A673 (cell line): ENCODE measurements around the gene SEPTIN1. TPM values are rescaled to one million over a fixed set of nuclear protein-coding genes. Genes with fewer than 3 reads are reported as not detected.

Source experiments
- BruUV-seq: library from RNA; stranded (reverse); fragments of 400-500 nt; replicated peaks from 2 replicates; lab custom pipeline; 2021; lab: Mats Ljungman, UMichigan
- CTCF ChIA-PET: fragments of 300-600 bp; sonication (Branson Sonifier 250); formaldehyde crosslinking; loops from one replicate; lab custom pipeline; 2022; ENCODE audit warnings: antibody characterized with exemption; lab: Charles Lee
- POLR2A ChIA-PET: fragments of 300-600 bp; sonication (Branson Sonifier 250); formaldehyde crosslinking; loops from one replicate; lab custom pipeline; 2022; ENCODE audit warnings: antibody characterized with exemption; ENCODE audit not compliant: low non-redundant PET; lab: Charles Lee
- DNase-seq: peaks from one replicate; pipeline ENCODE4 v3.0.0-alpha.2; 2015; ENCODE audit warnings: low spot score
- H3K27ac ChIP-seq: fragments of 200-600 bp; sonication (generic); 2 replicates; pipeline ENCODE4 v1.5.1; 2016; ENCODE audit warnings: mixed run types, low read depth, mild to moderate bottlenecking, mixed read lengths, antibody characterized with exemption, low read length; ENCODE audit not compliant: poor library complexity, severe bottlenecking
- H3K27me3 ChIP-seq: fragments of 200-600 bp; sonication (generic); replicated peaks from 2 replicates; pipeline ENCODE4 v1.6.1; 2017; ENCODE audit warnings: mixed run types, low read depth, mild to moderate bottlenecking, mixed read lengths, antibody characterized with exemption, low read length; ENCODE audit not compliant: insufficient read depth, poor library complexity
- H3K36me3 ChIP-seq: fragments of 200-600 bp; sonication (generic); 2 replicates; pipeline ENCODE4 v1.6.1; 2016; ENCODE audit warnings: mixed run types, mild to moderate bottlenecking, mixed read lengths, antibody characterized with exemption, low read length; ENCODE audit not compliant: insufficient read depth, poor library complexity, severe bottlenecking
- H3K4me1 ChIP-seq: fragments of 200-600 bp; sonication (generic); 2 replicates; pipeline ENCODE4 v1.6.1; 2017; ENCODE audit warnings: mixed run types, mild to moderate bottlenecking, mixed read lengths, antibody characterized with exemption, low read length; ENCODE audit not compliant: insufficient read depth, poor library complexity, severe bottlenecking
- H3K4me3 ChIP-seq: fragments of 200-600 bp; sonication (generic); 2 replicates; pipeline ENCODE4 v1.5.1; 2016; ENCODE audit warnings: low read depth, mixed run types, mild to moderate bottlenecking, mixed read lengths, low read length; ENCODE audit not compliant: poor library complexity, severe bottlenecking
- H3K9me3 ChIP-seq: fragments of 200-600 bp; sonication (generic); 2 replicates; pipeline ENCODE4 v1.6.1; 2016; ENCODE audit warnings: mixed run types, low read depth, mild to moderate bottlenecking, mixed read lengths, antibody characterized with exemption, low read length; ENCODE audit not compliant: poor library complexity, severe bottlenecking
- EZH2 ChIP-seq: fragments of 200-600 bp; sonication (generic); IDR thresholded peaks from 2 replicates; pipeline ENCODE4 v1.6.1; 2017; ENCODE audit warnings: borderline replicate concordance, low read depth, mild to moderate bottlenecking, mixed read lengths, antibody characterized with exemption, low read length; ENCODE audit not compliant: poor library complexity, severe bottlenecking
- intact Hi-C: fragments of 100-400 bp; cut with micrococcal nuclease; formaldehyde crosslinking; loops from one replicate; pipeline ENCODE4 v1.10.0; 2022; ENCODE audit not compliant: unreplicated experiment
- total RNA-seq: library from RNA; stranded (reverse); gene quantifications from 2 replicates; pipeline ENCODE4 v1.2.3, GENCODE V29; 2021
- TF ChIP-seq, protein P1 (sequence below): fragments of 300-800, 200-600 bp; sonication (generic); conservative IDR thresholded peaks from 2 replicates; pipeline ENCODE4 v1.5.1; 2017; ENCODE audit warnings: low read depth, mild to moderate bottlenecking, antibody characterized with exemption, low read length, moderate library complexity, mixed read lengths

SEPTIN1 gene
- total RNA-seq, 1 experiment from 2014 or later = 0.86 TPM

DNA sequence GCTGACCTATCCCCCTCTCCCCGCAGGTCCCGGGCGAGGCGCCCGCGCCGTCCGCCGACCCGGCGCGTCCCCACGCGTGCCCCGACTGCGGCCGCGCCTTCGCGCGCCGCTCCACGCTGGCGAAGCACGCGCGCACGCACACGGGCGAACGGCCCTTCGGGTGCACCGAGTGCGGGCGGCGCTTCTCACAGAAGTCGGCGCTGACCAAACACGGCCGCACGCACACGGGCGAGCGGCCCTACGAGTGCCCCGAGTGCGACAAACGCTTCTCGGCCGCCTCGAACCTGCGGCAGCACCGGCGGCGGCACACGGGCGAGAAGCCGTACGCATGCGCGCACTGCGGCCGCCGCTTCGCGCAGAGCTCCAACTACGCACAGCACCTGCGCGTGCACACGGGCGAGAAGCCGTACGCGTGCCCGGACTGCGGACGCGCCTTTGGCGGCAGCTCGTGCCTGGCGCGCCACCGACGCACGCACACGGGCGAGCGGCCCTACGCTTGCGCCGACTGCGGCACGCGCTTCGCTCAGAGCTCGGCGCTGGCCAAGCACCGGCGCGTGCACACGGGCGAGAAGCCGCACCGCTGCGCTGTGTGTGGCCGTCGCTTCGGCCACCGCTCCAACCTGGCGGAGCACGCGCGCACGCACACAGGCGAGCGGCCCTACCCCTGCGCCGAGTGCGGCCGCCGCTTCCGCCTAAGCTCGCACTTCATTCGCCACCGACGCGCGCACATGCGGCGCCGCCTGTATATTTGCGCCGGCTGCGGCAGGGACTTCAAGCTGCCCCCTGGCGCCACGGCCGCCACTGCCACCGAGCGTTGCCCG is 35.4 kb upstream of the SEPTIN1 start:
- Histone ChIP-seq H3K27me3 (no peaks in the 10 kb centered on the region), H3K9me3 (no peaks in the 10 kb centered on the region), H3K4me1 (peaks cover 4% of the 10 kb centered on the region), H3K4me3 (peak overlapping the region; percentile 53), H3K27ac (peak overlapping the region; percentile 70), H3K36me3 (peaks cover 31% of the 10 kb centered on the region)
- ChIA-PET POLR2A (interaction anchor here (0.6 to 0.8 kb wide), 5 partner anchors 9 to 245 kb away, joined by 3 to 9 read pairs (median 3); no protein-coding TSS in a partner anchor), CTCF (interaction anchor here (0.5 to 1.4 kb wide), 9 partner anchors 8 to 276 kb away, joined by 3 to 18 read pairs (median 5); partner anchors contain the start of gene DCTPP1)
- intact Hi-C loops = no loop called here
- TF ChIP-seq EZH2 = no peak
- TF ChIP-seq, protein P1, sequence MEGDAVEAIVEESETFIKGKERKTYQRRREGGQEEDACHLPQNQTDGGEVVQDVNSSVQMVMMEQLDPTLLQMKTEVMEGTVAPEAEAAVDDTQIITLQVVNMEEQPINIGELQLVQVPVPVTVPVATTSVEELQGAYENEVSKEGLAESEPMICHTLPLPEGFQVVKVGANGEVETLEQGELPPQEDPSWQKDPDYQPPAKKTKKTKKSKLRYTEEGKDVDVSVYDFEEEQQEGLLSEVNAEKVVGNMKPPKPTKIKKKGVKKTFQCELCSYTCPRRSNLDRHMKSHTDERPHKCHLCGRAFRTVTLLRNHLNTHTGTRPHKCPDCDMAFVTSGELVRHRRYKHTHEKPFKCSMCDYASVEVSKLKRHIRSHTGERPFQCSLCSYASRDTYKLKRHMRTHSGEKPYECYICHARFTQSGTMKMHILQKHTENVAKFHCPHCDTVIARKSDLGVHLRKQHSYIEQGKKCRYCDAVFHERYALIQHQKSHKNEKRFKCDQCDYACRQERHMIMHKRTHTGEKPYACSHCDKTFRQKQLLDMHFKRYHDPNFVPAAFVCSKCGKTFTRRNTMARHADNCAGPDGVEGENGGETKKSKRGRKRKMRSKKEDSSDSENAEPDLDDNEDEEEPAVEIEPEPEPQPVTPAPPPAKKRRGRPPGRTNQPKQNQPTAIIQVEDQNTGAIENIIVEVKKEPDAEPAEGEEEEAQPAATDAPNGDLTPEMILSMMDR = no peak; the same call in 1 of the 2 replicates
- BruUV-seq = no TSS peak
- peak; percentile 96 for DNase-seq

- no peaks in the 10 kb centered on the region for H3K9me3 ChIP-seq
- intact Hi-C loops = no loop called here
- peak overlapping the region; percentile 53 for H3K4me3 ChIP-seq
- no TSS peak for BruUV-seq
- H3K27me3 ChIP-seq = no peaks in the 10 kb centered on the region
- peaks cover 26% of the 10 kb centered on the region for H3K36me3 ChIP-seq
- TF ChIP-seq, protein P1 = no peak
- no peak for TF ChIP-seq EZH2
- DNase-seq = no peak
- peaks cover 4% of the 10 kb centered on the region for H3K4me1 ChIP-seq
- peak overlapping the region; percentile 70 for H3K27ac ChIP-seq
- ChIA-PET CTCF (interaction anchor here (0.6 to 1.4 kb wide), 7 partner anchors 7 to 277 kb away, joined by 3 to 18 read pairs (median 6); partner anchors contain the start of gene DCTPP1), POLR2A (interaction anchor here (0.6 kb wide), 1 partner anchor 246 kb away, joined by 3 read pairs; no protein-coding TSS in a partner anchor)
These were observed 34.5 kb upstream of the SEPTIN1 start for GRCh38 chr16:30416624-30417528.

DNA sequence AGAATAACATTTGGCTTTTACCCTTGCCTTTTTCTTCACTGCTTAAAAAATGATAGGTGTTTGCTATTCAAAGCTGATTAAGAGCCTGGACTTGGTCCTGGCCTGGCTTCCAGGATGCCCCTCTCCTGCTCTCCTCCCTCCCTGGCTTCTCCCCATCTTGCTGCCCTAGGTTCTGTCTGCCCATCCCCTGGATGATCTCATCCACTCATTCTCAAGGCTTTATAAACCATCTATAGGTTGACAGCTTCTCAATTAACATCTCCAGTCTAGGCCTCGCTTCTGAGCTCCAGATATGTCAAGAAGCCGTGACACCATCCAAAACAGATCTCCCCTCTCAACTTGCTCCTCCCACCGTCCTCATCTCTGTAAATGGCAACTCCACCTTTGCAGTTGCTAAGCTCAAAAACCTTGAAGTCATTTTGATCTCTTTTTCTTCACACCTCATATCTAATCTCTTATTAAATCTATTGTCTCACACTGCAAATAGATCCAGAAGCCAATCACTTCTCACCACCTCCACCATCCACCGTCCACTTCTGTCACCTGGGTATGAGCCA is 33.8 kb upstream of the SEPTIN1 start:
- Histone ChIP-seq H3K27ac (no peak overlapping the region), H3K4me1 (peaks cover 4% of the 10 kb centered on the region), H3K9me3 (no peaks in the 10 kb centered on the region), H3K36me3 (peaks cover 30% of the 10 kb centered on the region), H3K4me3 (no peak overlapping the region), H3K27me3 (no peaks in the 10 kb centered on the region)
- ChIA-PET POLR2A (no interaction called here), CTCF (interaction anchor here (0.7 kb wide), 1 partner anchor 8 kb away, joined by 12 read pairs; no protein-coding TSS in a partner anchor)
- intact Hi-C loops = no loop called here
- no TSS peak for BruUV-seq
- DNase-seq = no peak
- TF ChIP-seq, protein P1 = no peak
- TF ChIP-seq EZH2 = no peak
